ENCODE results near the gene GPR31.

DNA sequence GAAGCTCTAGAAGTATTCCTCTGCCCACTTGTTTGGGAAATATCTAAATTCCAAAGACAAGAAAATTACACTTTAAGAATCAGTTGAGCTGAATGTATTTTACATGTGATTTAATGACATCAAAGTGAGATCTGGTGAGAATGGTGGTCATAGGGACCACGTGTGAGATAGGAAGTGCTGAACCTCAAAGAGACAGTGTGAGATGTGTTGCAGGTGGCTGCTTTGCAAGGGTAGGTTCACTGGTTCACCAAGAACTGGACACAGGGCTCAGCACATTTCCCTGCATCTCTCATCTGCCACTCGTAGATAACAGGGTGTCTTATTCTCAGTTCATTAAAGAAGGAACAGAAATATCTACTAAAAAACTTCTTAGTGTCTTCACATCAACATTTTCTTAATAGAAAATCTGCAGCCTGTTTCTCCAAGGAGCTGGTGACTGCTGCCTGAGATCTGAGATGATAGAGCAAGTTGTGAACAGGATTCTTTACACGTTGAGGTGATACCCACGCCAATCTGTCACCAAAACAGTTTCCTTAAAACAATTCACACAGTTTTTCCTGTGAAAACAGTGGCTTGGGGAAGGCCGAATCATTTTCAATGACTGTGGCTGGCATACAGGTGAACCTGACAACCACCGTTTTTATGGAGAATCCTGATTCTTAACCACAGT lies 27.6 kb downstream of the GPR31 start:
- TF ChIP-seq, protein P1, sequence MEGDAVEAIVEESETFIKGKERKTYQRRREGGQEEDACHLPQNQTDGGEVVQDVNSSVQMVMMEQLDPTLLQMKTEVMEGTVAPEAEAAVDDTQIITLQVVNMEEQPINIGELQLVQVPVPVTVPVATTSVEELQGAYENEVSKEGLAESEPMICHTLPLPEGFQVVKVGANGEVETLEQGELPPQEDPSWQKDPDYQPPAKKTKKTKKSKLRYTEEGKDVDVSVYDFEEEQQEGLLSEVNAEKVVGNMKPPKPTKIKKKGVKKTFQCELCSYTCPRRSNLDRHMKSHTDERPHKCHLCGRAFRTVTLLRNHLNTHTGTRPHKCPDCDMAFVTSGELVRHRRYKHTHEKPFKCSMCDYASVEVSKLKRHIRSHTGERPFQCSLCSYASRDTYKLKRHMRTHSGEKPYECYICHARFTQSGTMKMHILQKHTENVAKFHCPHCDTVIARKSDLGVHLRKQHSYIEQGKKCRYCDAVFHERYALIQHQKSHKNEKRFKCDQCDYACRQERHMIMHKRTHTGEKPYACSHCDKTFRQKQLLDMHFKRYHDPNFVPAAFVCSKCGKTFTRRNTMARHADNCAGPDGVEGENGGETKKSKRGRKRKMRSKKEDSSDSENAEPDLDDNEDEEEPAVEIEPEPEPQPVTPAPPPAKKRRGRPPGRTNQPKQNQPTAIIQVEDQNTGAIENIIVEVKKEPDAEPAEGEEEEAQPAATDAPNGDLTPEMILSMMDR (conservative IDR thresholded peaks at IDR 0.05): no peak
- TF ChIP-seq EZH2 (IDR thresholded peaks at IDR 0.05; ENCODE audit: low read depth): no peak
